HG02970 (cell line): ENCODE data around the gene SLCO4A1.

Experiments
- ATAC-seq: cut with Tn5 transposase; IDR thresholded peaks from one replicate; pipeline ENCODE4 v1.9.1; 2021; ENCODE audit warnings: mild to moderate bottlenecking, moderate library complexity, moderate number of reproducible peaks; ENCODE audit not compliant: unreplicated experiment, low FRiP score

Gene SLCO4A1

DNA sequence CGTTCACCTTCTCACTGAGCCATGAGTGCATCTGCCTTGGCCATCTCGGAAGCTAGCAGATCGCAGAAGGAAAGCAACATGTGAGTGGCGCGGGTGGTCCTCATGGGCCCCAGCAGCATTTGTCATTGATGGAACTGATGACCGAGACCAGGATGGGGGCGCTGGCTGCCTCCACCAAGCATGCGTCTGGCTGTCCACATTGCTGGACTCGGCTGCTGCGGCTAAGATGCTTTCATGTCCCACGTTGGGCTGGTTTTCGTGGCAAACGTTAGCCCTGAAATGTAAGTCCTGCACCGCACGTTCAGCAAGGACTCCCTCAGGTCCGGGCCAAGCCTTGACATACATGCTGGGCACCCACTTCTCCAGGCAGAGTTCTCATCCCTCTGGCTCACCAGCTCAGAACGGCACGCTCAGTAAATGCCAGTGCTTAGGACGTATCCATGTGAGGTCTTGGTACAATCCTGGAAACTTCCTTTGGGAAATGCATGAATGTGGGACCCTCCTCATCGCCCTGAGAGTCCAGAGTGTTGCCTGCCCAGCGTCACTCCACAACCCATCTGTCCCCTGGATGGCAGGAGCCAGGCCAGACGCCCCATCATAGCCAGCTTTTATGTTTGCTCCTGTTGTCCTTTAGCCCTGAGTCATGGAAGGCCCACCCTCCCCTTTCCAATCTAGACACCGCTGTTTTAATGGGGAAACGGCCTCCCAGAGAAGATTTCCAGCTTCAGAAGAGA, 8.4 kb downstream of the SLCO4A1 start:
- ATAC-seq = no peak

DNA sequence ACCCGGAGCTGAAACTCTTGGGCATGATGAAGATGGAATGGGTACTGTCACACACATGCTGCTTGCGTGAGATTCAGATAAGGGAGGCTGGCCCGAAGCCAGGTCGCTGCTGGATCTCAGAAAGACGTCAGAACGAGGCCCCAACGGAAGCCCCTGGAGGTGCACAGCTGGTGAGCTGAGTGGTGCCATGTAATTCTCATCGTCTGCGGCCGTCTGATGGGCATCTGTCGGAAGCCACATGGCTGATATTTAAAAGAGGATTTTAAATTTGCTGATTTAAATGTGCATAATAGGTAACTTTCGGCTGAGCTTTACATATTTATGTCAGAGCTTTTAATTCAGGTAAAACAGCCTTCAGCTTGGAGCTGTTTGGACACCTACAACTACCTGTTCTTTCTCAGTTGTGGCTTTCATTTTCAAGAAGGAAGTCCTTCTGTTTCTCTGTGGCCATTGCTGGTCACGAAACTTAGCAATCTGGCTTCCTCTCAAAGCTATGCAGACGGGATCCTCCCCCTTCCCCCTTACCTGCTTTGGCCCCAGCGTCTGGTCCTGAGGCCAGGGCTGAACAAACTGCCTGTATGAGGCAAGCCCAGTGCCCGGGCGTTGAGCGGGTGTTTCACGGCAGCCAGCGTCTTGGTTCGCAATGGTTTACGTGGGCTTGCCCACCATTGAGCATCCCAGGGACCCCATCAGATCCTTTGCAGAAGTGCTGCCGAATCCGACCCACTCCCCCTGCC, 9.2 kb downstream of the SLCO4A1 start:
- ATAC-seq = peak; percentile 48

DNA sequence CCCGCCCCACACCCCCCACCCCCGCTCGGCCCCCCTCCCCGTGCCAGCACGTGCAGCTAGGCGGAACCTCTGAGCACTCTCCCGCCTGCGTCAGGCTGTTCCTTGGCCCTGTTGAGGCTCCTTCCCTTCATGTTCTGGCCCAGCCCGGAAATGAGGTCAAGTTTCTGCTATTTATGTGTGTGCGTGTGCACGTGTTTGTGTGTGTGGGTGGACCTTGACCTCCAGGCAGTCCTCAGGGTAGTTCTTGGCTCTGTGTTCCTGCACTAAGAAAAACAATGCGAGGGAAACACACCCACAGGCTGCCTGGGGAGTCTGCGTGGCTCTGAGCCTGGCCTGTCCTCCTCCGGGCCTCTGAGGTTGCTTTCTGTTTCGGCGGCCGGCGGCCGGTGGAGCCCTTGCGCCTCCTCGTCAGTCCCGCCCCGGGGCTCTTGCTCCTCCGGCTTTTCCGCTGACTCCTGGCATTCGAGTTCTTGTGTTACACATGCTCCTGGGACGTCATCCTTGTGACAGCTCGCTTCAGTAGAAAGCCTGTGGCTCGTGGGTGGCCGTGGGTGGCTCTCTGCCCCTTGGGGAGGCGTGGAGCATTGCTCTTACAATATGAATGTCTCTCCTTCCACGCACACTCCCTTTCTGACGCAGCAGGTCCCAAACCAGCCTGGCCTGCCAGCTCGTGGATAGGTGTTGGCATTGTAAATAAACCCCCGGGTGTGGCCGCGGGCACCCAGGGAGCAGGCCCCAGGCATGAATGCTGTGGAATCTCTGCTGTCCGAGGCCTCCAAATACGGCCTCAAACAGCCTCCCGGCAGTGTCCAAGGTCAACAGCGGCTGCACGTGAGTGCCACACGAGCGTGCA, 10.0 kb downstream of the SLCO4A1 start:
- ATAC-seq = peak; percentile 45

DNA sequence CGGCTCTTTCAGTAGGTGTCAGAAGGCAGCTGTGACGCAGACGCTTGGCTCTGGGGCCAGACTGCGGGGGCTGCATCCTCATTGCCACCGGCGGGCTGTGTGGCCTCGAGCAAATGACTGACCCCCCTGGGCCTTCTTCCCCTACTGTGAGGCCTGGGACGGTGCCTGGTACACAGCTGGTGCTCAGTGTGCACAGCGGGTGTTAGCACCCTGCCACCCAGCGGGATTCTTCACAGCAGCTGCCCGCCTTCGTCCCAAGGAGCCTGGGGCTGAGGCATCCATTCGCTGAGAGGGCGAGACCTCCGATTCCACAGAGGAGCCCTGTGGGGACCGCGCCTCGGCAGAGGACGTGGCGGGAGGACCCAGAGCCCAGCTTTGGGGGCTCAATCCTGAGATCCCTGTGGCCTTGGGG, 10.6 kb downstream of the SLCO4A1 start:
- ATAC-seq = no peak

DNA sequence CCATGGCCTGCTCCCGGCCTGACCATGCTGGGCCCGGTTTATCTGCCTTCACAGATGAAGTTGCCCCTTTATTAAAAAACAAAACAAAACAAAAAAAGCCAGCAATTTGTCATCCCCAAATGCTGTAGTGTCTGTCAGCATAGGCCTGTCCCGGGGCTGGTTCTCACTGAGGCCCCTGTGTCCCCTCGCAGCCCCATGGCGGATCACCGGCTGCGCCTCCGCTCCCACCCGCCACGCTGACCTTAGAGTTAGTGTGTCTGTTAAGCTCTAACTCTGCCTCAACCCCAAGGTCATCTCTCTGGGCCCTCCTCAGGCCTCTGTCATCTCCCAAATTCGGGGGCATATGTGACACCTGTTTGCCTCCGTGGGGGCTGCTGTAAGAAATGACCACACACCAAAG, 11.1 kb downstream of the SLCO4A1 start:
- no peak for ATAC-seq

DNA sequence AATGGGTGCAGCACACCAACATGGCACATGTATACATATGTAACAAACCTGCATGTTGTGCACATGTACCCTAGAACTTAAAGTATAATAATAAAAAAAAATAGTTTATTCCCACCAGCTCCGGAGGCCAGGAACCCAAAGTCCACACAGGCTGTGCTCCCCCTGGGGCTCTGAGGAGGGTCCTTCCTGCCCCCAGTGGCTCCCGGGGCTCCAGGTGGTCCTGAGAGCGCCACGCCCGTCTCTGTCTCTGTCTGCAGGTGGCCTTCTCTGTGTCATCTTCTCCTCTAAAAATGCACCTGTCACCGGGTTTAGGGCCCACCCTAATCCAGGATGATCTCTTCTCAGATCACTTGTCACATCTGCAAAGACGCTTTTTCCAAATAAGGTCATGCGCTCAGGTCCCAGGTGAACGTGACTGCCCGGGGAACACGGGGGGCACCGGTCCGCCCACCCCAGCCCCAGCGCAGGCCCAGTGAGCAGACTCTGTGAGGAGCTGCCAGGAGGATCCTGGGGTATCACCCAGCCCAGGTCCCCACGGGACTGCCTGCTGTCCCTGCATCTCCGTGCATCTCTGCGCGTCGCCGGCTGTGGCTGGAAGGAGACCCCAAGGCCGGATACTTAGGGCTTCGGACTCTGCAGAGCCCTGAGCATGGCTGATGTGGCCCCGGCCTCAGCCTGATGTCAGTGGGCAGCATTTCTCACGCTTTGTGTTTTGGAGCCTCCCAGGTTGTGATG, 11.8 kb downstream of the SLCO4A1 start:
- no peak for ATAC-seq

DNA sequence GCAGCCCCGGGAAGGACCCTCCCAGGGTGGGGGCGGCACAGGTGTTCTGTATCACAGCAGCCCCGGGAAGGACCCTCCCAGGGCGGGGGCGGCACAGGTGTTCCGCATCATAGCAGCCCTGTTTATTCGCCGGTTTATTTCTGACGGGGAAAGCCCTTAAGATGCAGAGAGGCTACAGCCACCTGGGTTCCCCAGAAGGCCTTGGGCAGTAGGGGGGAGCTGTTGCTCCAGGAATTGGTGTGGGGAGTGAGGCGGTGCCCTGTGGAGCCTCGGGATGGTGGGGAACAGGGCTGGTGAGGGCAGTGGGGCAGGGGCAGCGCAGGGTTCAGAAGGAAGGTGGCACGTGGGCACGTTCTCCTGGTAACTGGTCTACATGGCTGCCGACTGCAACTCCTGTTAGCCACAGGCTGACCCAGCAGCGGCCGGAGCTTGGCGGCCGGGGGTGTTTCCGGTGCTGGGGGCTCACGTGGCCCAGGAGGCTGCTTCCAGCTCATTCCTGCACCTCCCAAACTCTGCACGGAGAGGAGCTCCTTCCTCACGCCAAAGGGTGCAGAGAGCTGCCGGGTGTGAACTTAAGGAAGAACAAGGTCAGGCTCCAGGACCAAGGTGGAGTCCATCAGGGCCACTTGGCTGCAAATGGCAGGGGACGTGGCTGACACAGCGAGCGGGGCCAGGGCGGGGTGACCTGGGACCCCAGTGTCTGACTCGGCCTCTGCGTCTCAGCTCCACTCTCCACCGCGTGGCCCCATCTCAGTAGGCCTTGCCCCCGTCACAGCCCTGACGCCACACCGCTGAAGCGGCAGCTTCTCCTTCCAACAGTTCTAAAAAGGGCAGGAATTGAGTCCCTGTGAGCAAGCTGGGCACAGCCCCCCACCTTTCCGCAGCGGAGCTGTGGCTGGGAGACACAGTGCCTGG, 13.2 kb downstream of the SLCO4A1 start:
- no peak for ATAC-seq

DNA sequence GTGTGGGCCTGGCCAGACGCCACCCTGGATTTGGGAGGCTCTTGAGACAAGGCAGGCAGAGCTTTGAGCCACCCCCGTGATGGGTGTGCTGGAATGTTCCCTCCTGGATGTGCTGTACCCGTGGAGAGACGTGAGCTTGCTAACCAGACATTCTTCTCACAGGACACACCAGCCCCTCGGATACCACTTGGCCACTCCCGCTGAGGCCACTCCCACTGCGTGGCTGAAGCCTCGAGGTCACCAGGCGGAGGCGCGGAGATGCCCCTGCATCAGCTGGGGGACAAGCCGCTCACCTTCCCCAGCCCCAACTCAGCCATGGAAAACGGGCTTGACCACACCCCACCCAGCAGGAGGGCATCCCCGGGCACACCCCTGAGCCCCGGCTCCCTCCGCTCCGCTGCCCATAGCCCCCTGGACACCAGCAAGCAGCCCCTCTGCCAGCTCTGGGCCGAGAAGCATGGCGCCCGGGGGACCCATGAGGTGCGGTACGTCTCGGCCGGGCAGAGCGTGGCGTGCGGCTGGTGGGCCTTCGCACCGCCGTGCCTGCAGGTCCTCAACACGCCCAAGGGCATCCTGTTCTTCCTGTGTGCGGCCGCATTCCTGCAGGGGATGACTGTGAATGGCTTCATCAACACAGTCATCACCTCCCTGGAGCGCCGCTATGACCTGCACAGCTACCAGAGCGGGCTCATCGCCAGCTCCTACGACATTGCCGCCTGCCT, 14.1 kb downstream of the SLCO4A1 start:
- no peak for ATAC-seq

DNA sequence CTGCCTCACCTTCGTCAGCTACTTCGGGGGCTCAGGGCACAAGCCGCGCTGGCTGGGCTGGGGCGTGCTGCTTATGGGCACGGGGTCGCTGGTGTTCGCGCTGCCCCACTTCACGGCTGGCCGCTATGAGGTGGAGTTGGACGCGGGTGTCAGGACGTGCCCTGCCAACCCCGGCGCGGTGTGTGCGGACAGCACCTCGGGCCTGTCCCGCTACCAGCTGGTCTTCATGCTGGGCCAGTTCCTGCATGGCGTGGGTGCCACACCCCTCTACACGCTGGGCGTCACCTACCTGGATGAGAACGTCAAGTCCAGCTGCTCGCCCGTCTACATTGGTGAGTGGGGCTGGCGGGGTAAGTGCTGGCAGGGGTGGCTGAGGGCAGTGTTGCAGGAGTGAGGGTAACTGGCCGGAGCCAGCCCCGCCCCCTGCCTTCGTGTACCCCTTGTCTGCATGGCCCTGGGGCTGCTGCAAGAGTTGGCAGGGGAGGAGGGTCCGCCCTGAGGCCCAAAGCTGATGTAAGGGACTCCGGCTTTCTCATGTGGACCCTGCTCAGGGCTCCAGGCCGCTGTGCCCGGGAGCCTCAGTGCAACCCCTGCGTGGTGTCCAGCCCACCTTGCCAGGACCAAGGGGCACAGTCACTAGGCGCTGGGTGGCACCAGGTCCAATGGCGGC, 14.8 kb downstream of the SLCO4A1 start:
- no peak for ATAC-seq

DNA sequence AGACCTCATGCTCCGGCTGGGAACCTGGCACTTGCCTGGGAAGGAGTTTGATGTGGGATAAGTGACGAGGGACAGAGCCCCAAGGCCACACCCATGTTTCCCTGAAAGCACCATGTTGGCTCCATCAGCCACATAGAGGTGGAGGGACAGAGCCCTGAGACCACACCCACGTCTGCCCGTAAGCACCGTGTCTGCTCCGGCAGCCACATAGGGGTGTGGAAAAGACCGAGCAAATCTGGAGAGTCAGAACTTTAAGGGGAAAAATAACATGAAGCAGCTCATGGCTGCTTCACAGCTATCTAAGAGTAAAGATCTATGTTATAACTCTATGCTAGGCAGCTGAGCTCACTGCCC, 15.3 kb downstream of the SLCO4A1 start:
- no peak for ATAC-seq

DNA sequence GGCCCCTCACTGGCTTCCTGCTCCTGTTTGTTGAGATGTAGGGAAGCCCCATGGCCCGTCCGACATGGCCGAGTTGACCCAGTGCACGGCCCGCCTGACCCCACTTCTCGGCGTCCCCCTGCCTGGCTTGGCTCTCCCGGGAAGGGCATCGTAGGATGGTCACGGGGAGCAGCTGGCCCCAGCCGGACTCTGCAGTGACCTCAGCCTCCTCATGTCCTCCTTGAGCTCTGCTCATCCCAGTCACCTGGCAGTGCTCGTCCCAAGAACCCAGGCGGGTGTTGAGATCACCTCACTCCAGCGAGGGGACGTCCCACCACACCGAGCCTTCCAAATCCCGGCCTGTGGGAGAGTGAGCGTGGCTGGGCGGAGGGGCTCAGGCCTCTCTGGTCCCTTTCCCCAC, 15.7 kb downstream of the SLCO4A1 start:
- ATAC-seq = no peak

DNA sequence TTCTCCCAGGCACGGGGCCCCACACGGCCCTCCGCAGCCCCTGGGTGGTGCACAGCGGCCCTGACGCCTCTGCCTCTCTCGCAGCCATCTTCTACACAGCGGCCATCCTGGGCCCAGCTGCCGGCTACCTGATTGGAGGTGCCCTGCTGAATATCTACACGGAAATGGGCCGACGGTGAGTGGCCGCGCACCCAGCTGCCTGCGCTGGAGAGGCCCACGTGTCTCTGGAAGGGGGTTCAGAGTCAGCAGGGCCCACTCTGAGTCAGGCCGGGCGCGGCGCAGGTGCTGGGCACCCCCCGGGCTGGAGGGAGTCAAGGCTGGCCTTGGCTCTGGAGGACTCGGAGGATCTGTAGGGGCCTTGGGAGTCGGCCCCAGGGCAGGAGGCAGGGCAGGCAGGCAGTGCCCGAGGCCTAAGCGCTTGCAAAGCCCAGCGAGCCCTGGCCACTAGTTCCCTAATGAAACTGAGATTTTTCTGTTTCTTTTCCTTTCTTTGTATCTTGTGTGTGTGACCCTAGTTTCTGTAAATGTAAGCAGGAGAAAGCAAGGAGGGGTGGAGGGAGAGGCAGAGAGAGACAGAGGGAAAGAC, 16.4 kb downstream of the SLCO4A1 start:
- no peak for ATAC-seq

DNA sequence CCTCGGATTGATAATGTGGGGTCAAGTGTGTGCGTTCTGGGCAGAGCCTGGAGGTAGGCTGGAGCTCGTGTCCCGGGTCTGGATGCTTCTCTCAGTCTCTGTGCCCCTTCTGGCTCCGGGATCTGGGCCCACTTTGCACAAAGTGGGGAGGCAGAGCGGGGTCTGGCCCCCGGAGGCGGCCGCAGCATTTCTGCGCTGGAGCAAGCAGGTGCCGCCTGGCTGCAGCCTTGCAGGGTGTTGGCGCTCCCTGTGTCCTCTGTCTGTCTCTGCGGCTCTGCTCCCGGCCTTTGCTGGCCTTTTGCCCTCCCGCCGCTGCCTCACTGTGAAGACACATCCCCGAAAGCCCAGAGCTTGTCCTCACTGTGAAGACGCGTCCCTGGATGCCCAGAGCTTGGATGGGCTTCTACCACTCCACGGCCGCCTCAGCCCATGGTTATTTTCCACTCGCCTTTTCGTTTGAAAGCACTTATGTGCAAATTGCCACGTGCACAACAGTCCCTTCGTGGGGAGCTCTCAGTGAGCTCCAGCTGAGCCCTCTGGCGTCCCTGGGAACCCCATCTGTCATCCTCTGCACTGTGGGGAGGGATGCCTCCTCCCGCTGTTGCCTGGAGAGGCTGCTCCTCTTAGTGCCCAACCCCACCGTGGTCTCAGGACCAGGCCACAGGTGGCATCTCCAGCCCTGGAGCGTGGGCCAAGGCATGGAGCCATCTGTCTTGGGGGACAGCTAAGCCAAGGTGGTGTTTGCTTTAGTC, 17.4 kb downstream of the SLCO4A1 start:
- no peak for ATAC-seq

DNA sequence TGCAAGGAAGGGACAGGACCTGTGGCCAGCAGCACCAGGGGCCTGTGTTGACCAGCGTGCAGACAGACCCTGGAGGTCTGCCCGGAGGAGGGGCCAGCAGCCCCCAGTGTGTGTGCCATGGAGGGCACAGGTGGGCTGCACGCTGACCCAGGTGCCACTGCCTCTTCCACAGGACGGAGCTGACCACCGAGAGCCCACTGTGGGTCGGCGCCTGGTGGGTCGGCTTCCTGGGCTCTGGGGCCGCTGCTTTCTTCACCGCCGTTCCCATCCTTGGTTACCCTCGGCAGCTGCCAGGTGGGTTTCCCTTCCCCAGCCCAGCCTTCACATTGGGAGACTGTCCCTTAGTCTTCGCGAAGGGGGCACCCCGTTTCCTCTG, 17.9 kb downstream of the SLCO4A1 start:
- ATAC-seq = no peak

DNA sequence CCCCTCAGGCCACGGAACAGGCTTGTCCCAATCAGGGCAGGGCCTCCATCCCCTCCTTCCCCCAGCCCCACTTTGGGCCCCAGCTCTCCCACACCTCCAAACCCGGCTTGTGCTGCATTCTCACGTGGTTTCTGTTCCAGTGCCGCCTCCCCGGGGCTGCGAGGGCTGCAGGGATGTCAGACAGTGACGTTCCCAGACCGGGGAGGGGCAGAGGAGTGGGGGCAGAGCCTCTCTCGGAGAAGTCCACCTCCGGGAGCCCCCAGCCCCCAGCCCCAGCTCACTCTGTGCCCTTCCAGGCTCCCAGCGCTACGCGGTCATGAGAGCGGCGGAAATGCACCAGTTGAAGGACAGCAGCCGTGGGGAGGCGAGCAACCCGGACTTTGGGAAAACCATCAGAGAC, 18.5 kb downstream of the SLCO4A1 start:
- ATAC-seq = no peak

DNA sequence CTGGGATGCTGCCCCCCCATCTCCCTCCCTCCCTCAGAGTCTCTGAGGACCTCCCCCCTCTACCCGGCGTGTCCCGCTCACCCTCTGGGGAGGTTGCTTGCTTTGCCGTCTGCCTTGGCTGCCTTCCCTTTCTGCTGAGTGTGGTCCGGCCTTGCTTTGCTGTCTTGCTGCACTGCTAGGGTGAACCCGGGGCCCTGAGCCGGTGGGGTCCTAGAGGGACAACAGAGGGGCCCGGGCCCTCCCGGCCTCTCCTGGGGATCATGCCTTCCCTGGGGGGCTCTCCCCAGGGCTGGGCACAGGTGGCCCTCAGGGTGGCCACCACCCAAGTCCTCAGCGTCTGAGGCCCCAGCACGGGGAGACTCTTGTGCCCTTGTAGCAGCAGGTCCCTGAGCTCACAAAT, 19.3 kb downstream of the SLCO4A1 start:
- ATAC-seq = no peak

DNA sequence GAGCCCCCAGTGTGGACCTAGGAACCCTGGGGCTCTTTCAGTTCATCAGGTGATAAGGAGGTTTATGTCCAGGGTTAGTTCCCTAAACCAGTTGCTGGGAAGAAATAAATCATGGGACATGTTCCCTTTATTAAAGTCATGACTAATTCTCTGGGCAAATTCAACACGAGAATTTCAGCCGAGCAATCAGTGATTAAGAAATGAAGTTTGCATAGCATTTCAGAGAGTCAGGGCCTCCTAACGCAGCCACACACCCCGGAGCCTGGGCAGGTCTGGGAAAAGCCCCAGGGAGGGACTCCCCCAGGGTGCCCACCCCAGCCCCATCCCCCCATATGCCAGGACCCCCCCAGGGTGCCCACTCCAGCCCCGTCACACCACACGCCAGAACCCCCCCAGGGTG, 20.1 kb downstream of the SLCO4A1 start:
- ATAC-seq = no peak
